KMS-11 (cell line): ENCODE data around the gene SNPH.
A peak's percentile ranks its signal among the peaks of the same experiment; 100 is the strongest.

Source experiments
- H2AFZ ChIP-seq: fragments of 200-600 bp; sonication (generic); 2 replicates; pipeline ENCODE4 v1.6.1; 2016; ENCODE audit warnings: antibody characterized with exemption, mixed run types, low read depth
- H3K27ac ChIP-seq: fragments of 200-600 bp; sonication (generic); 2 replicates; pipeline ENCODE4 v1.6.1; 2016; ENCODE audit warnings: mild to moderate bottlenecking, mixed run types
- H3K27me3 ChIP-seq: fragments of 200-600 bp; sonication (generic); 2 replicates; pipeline ENCODE4 v1.6.1; 2017; ENCODE audit warnings: mild to moderate bottlenecking, low read depth, mixed run types, moderate library complexity; ENCODE audit not compliant: insufficient read depth
- H3K36me3 ChIP-seq: fragments of 200-600 bp; sonication (generic); 2 replicates; pipeline ENCODE4 v1.6.1; 2017; ENCODE audit warnings: mild to moderate bottlenecking, mixed run types; ENCODE audit not compliant: insufficient read depth
- H3K4me1 ChIP-seq: fragments of 200-600 bp; sonication (generic); 2 replicates; pipeline ENCODE4 v1.6.1; 2016; ENCODE audit warnings: mild to moderate bottlenecking, low read depth, mixed run types; ENCODE audit not compliant: poor library complexity, severe bottlenecking
- H3K4me2 ChIP-seq: fragments of 200-600 bp; sonication (generic); 2 replicates; pipeline ENCODE4 v1.7.0; 2016; ENCODE audit warnings: mild to moderate bottlenecking, mixed run types
- H3K4me3 ChIP-seq: fragments of 200-600 bp; sonication (generic); IDR thresholded peaks from 2 replicates; pipeline ENCODE4 v1.6.1; 2017; ENCODE audit warnings: low read depth, low read length, mixed read lengths; ENCODE audit not compliant: insufficient read depth
- H3K79me2 ChIP-seq: fragments of 200-600 bp; sonication (generic); 2 replicates; pipeline ENCODE4 v1.6.1; 2016; ENCODE audit warnings: low read depth, mixed run types; ENCODE audit not compliant: insufficient read depth
- H3K9ac ChIP-seq: fragments of 200-600 bp; sonication (generic); 2 replicates; pipeline ENCODE4 v1.6.1; 2016; ENCODE audit warnings: mild to moderate bottlenecking, mixed run types
- H4K20me1 ChIP-seq: fragments of 200-600 bp; sonication (generic); 2 replicates; pipeline ENCODE4 v1.6.1; 2016; ENCODE audit warnings: mild to moderate bottlenecking, mixed run types; ENCODE audit not compliant: insufficient read depth
- TF ChIP-seq, protein P1 (sequence below): fragments of 200-600 bp; sonication (generic); conservative IDR thresholded peaks from 2 replicates; pipeline ENCODE4 v1.6.1; 2017; ENCODE audit warnings: low read depth, mild to moderate bottlenecking, antibody characterized with exemption, low read length, moderate library complexity, mixed read lengths

Gene SNPH

DNA sequence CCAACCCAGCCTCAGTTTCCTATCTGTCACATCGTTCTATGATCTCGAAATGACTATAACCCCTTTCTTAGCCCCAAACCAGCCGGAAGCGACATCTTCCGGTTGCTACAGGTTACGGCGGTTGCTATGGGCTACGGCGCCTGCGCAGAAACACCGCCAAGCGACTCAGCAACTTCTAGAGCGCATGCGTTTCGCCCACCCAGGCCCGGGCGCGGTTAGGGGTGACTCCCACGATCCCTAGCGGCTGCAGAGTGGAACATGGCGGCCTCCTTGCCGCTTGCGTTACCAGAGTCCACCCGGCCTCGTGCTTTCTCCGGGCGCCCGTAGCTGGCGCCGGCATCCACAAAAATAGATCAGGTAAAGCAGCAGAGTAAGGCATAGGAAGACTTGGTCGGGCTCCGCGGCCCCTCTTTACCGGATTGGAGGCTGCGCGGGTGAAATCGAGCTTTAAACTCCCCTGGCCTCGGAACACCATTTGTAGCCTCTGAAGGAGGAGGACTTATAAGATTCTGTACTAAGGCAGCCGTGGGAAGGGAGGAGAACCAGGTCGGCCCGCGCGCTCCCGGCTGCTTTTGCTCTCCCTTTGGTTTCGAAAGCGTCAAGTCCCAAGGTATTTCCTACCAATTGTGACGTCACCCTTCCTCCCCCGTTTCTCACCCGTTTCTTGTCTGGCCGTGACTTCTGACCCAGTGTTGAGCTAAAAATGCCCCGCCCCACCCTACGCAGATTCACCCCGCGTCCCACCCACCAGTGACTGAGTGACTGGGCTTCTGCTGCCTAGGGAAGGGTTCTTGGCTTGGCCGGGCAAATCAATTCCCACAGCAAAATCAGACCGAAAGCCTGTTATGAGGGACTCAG is 59.3 kb downstream of the SNPH start:
- no peaks in the 10 kb centered on the region for H3K27me3 ChIP-seq
- peak overlapping the region; percentile 92 for H2AFZ ChIP-seq
- H3K4me1 ChIP-seq: peaks cover 19% of the 10 kb centered on the region
- H3K27ac ChIP-seq: peak overlapping the region; percentile 98
- TF ChIP-seq, protein P1, sequence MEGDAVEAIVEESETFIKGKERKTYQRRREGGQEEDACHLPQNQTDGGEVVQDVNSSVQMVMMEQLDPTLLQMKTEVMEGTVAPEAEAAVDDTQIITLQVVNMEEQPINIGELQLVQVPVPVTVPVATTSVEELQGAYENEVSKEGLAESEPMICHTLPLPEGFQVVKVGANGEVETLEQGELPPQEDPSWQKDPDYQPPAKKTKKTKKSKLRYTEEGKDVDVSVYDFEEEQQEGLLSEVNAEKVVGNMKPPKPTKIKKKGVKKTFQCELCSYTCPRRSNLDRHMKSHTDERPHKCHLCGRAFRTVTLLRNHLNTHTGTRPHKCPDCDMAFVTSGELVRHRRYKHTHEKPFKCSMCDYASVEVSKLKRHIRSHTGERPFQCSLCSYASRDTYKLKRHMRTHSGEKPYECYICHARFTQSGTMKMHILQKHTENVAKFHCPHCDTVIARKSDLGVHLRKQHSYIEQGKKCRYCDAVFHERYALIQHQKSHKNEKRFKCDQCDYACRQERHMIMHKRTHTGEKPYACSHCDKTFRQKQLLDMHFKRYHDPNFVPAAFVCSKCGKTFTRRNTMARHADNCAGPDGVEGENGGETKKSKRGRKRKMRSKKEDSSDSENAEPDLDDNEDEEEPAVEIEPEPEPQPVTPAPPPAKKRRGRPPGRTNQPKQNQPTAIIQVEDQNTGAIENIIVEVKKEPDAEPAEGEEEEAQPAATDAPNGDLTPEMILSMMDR: 0 out of 2 replicates have a peak, but pooled peaks have one; percentile 24
- H3K79me2 ChIP-seq: peaks cover 30% of the 10 kb centered on the region
- no peak overlapping the region for H3K4me3 ChIP-seq
- H3K36me3 ChIP-seq: no peaks in the 10 kb centered on the region
- peak overlapping the region; percentile 80 for H3K4me2 ChIP-seq
- peak overlapping the region; percentile 100 for H3K9ac ChIP-seq
- no peaks in the 10 kb centered on the region for H4K20me1 ChIP-seq

DNA sequence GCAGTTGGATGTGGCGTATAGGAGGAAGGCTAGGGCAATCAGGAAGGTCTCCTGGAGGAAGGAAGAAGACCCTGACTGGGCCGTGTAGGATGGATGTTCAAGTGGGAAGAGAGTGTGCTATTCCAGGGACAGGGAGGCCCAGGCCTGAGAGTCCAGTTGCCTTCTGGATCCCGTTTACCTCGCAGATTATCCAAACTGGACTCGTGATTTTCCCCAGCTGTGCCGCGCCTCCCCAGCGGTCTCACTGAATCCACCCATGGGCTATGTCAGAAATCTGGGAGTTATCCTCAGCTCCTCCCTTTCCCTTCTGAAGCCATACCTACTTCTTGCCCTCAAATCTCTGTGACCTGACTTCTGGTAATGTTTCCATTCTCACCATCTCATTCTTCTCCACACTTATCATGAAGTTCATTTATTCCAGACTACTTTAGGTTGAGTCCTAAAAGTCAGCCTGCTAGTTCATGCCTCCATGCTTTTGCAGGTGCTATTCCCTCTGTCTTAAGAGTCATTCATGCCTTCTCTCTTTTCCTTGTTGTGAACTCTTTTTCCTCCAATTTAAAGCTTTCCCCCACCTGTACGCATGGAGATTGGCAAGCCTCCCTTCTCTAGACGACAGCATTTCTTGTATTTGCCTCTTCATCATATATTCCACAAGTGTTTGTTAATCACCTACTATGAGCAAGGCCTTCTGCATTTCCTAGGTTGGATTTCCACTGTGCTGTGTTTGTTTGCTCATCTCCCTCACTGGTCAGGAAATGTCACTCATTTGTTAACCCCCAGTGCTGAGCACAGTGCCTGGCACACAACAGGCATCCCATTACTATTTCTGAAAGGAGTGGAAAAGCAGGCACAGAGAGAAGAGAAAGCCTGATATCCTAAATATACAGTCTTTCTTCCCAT is 60.2 kb downstream of the SNPH start:
- Histone ChIP-seq H4K20me1 (no peaks in the 10 kb centered on the region), H3K4me2 (peak overlapping the region; percentile 80), H3K9ac (peak overlapping the region; percentile 100), H3K27ac (peak overlapping the region; percentile 98), H3K4me3 (no peak overlapping the region), H3K27me3 (no peaks in the 10 kb centered on the region), H3K79me2 (peaks cover 31% of the 10 kb centered on the region), H2AFZ (peak overlapping the region; percentile 92), H3K4me1 (peaks cover 19% of the 10 kb centered on the region), H3K36me3 (no peaks in the 10 kb centered on the region)
- TF ChIP-seq, protein P1: no peak

- no peak overlapping the region for H3K4me3 ChIP-seq
- peaks cover 20% of the 10 kb centered on the region for H3K4me1 ChIP-seq
- no peak overlapping the region for H3K27ac ChIP-seq
- H3K36me3 ChIP-seq: no peaks in the 10 kb centered on the region
- H3K79me2 ChIP-seq: peaks cover 31% of the 10 kb centered on the region
- TF ChIP-seq, protein P1: no peak
- no peaks in the 10 kb centered on the region for H4K20me1 ChIP-seq
- H3K4me2 ChIP-seq: no peak overlapping the region
- H3K27me3 ChIP-seq: no peaks in the 10 kb centered on the region
- H2AFZ ChIP-seq: no peak overlapping the region
- H3K9ac ChIP-seq: no peak overlapping the region
Observed at GRCh38 chr20:1327241-1327653, 61.2 kb downstream of the SNPH start.

- no peaks in the 10 kb centered on the region for H3K36me3 ChIP-seq
- H2AFZ ChIP-seq: no peak overlapping the region
- H4K20me1 ChIP-seq: no peaks in the 10 kb centered on the region
- no peak overlapping the region for H3K27ac ChIP-seq
- H3K79me2 ChIP-seq: peaks cover 31% of the 10 kb centered on the region
- no peak overlapping the region for H3K4me2 ChIP-seq
- H3K27me3 ChIP-seq: no peaks in the 10 kb centered on the region
- H3K4me3 ChIP-seq: no peak overlapping the region
- no peak overlapping the region for H3K9ac ChIP-seq
- TF ChIP-seq, protein P1: no peak
- H3K4me1 ChIP-seq: peaks cover 28% of the 10 kb centered on the region
Observed at GRCh38 chr20:1327827-1328679, 62.0 kb downstream of the SNPH start.
